AG04450 (cell line): ENCODE results near the gene BBIP1. TPM values are rescaled to one million over a fixed set of nuclear protein-coding genes. Genes with fewer than 3 reads are reported as not detected.

Experiments
- CTCF ChIA-PET: fragments of 300-600, 350-600 bp; formaldehyde crosslinking; extraction: SDS; loops from one replicate; lab custom pipeline; 2022; ENCODE audit warnings: antibody characterized with exemption, inconsistent platforms; lab: Charles Lee
- POLR2A ChIA-PET: fragments of 350-600 bp; formaldehyde crosslinking; extraction: SDS; loops from one replicate; lab custom pipeline; 2021; ENCODE audit warnings: antibody characterized with exemption, inconsistent platforms; lab: Yijun Ruan, JAX
- DNase-seq: peaks from one replicate; pipeline ENCODE4 v3.0.0-alpha.2; 2011; ENCODE audit warnings: low read depth, low spot score
- H3K27ac ChIP-seq: one replicate; pipeline ENCODE4 v1.5.1; 2012; ENCODE audit warnings: low read depth, low read length, control low read depth
- H3K27me3 ChIP-seq: one replicate; pipeline ENCODE4 v1.6.0; 2012; ENCODE audit warnings: low read length; ENCODE audit not compliant: control insufficient read depth, insufficient read depth
- H3K4me3 ChIP-seq: 2 replicates; pipeline ENCODE4 v1.5.1; 2011; ENCODE audit warnings: mild to moderate bottlenecking, low read depth, low read length, control low read depth
- H3K9me3 ChIP-seq: 2 replicates; pipeline ENCODE4 v1.5.1; 2012; ENCODE audit warnings: low read length; ENCODE audit not compliant: control insufficient read depth, insufficient read depth
- polyA plus RNA-seq: library from polyadenylated mRNA; depleted of rRNA; stranded (reverse); fragments of >200 nt; gene quantifications from 2 replicates; pipeline ENCODE4 v1.2.3, GENCODE V29; 2011
- TF ChIP-seq, protein P1 (sequence below): IDR thresholded peaks from 2 replicates; pipeline ENCODE4 v1.5.1; 2011; ENCODE audit warnings: low read depth, low read length, control low read depth, inconsistent platforms

The BBIP1 gene
- polyA plus RNA-seq, 1 experiment = 41.5 TPM

- no peak for DNase-seq
- H3K27ac ChIP-seq = no peak overlapping the region
- no peak overlapping the region for H3K4me3 ChIP-seq
- ChIA-PET POLR2A (interaction anchor here (3.8 kb wide), 1 partner anchor 13 kb away, joined by 22 read pairs; the partner anchor contains the start of gene PDCD4), CTCF (interaction anchor here (0.6 to 2.4 kb wide), 5 partner anchors 10 to 1279 kb away, joined by 3 to 6 read pairs (median 4); no protein-coding TSS in a partner anchor)
- TF ChIP-seq, protein P1, sequence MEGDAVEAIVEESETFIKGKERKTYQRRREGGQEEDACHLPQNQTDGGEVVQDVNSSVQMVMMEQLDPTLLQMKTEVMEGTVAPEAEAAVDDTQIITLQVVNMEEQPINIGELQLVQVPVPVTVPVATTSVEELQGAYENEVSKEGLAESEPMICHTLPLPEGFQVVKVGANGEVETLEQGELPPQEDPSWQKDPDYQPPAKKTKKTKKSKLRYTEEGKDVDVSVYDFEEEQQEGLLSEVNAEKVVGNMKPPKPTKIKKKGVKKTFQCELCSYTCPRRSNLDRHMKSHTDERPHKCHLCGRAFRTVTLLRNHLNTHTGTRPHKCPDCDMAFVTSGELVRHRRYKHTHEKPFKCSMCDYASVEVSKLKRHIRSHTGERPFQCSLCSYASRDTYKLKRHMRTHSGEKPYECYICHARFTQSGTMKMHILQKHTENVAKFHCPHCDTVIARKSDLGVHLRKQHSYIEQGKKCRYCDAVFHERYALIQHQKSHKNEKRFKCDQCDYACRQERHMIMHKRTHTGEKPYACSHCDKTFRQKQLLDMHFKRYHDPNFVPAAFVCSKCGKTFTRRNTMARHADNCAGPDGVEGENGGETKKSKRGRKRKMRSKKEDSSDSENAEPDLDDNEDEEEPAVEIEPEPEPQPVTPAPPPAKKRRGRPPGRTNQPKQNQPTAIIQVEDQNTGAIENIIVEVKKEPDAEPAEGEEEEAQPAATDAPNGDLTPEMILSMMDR = no peak
- no peaks in the 10 kb centered on the region for H3K9me3 ChIP-seq
- no peaks in the 10 kb centered on the region for H3K27me3 ChIP-seq
These were observed 60.6 kb downstream of the BBIP1 start for GRCh38 chr10:110858297-110858934.

DNA sequence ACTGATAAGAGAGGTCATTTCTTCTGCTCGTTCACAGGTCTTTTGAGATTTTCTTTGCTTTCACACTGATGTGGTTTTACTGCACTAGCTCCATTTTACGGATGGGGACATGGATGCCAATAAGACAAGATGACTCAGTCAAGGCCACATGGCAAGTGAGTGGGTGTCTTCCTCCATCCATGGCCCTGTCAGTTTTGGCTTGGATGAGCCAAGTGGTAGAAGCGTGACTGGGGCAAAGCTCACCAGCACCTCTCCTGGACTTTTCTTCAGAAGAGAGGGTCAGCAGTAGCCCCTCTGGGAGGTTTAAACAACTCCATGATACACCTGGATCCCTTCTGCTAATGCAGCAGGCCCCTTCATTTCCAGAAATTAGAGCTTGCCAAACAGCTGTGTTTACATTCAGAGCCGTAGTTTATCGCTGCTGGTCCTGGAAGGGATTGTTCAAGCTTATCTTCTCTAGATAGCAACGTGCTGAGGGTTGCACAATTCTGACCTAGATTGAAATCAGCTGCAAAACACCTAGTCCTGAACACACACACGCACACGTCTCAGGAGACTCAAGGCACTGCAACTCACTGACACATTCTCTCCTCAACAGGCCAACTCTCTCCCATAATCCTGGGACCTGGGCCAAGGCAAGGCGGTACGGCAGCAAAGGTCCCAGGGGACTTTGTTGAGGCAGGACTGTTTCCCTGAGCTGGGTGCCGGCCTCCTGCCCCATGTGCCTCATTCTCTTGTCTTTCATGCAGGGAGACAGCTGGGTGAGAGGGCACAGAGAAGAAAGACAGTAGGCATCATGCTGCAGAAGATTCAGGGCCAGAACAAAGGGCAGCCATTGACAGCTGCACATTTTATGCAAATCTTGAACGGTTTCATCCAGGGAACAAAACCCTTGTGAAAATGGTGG, 61.5 kb downstream of the BBIP1 start:
- ChIA-PET CTCF (interaction anchor here (0.6 to 2.4 kb wide), 4 partner anchors 29 to 300 kb away, joined by 3 to 6 read pairs (median 4); no protein-coding TSS in a partner anchor), POLR2A (interaction anchor here (3.8 kb wide), 1 partner anchor 14 kb away, joined by 22 read pairs; the partner anchor contains the start of gene PDCD4)
- Histone ChIP-seq H3K4me3 (no peak overlapping the region), H3K27ac (peak overlapping the region; percentile 35), H3K27me3 (peaks cover 1% of the 10 kb centered on the region), H3K9me3 (no peaks in the 10 kb centered on the region)
- peak; percentile 63 for DNase-seq
- TF ChIP-seq, protein P1 = no peak

GRCh38 chr10:110853921-110854605, 64.9 kb downstream of the BBIP1 start:
- H3K27ac ChIP-seq = no peak overlapping the region
- POLR2A ChIA-PET = no interaction called here
- H3K9me3 ChIP-seq = no peaks in the 10 kb centered on the region
- no peak overlapping the region for H3K4me3 ChIP-seq
- TF ChIP-seq, protein P1 = no peak
- no peak for DNase-seq
- CTCF ChIA-PET = interaction anchor here (1.1 kb wide), 1 partner anchor 1283 kb away, joined by 4 read pairs; no protein-coding TSS in a partner anchor
- peaks cover 12% of the 10 kb centered on the region for H3K27me3 ChIP-seq

GRCh38 chr10:110852947-110853346, 66.0 kb downstream of the BBIP1 start:
- H3K4me3 ChIP-seq = no peak overlapping the region
- POLR2A ChIA-PET = no interaction called here
- H3K9me3 ChIP-seq = no peaks in the 10 kb centered on the region
- CTCF ChIA-PET = interaction anchor here (0.9 to 1.0 kb wide), 2 partner anchors 181 to 243 kb away, joined by 3 read pairs; no protein-coding TSS in a partner anchor
- H3K27me3 ChIP-seq = peaks cover 15% of the 10 kb centered on the region
- TF ChIP-seq, protein P1 = no peak
- DNase-seq = no peak
- H3K27ac ChIP-seq = no peak overlapping the region
